ENCODE data around the gene B3GNT5. TPM values are rescaled to one million over a fixed set of nuclear protein-coding genes. Genes with fewer than 3 reads are reported as not detected.

Gene B3GNT5
- total RNA-seq, 2 donors from 2014 or later, result 12.4 to 56.4 TPM

DNA sequence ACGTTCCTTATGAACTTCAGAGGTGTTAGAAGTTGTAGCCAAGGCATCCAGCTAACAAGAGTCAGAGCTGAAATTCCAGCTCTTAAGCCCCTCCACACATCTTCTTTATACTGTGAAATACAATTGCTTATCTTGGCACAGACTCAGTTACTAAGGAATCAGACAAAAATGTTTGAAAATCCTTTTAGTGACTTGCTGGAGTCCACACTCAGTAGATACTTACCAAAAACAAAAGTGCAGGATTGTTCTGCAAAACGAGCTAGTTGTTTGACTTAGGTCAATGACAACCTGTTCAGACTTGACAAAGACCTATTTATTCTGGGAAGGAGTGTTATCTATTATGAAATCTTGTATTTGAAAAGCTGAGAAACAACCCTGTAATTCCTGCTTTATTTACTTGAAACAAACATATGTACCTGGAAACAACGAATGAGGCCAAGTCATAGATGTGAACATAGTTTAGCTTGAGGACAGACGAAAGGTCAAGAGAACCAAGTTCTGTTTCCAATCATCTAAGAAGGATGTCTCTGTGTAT is 38.5 kb downstream of the B3GNT5 start:
- ATAC-seq (no peak), DNase-seq (ENCODE audit: low spot score in 2 of 2) (no peak)
- no peaks in the 10 kb centered on the region for H3K9me3 Mint-ChIP-seq
- peaks cover 0 to 6% of the 10 kb centered on the region in 2 donors for H3K36me3 Mint-ChIP-seq
- no peak overlapping the region for H3K27ac Mint-ChIP-seq

DNA sequence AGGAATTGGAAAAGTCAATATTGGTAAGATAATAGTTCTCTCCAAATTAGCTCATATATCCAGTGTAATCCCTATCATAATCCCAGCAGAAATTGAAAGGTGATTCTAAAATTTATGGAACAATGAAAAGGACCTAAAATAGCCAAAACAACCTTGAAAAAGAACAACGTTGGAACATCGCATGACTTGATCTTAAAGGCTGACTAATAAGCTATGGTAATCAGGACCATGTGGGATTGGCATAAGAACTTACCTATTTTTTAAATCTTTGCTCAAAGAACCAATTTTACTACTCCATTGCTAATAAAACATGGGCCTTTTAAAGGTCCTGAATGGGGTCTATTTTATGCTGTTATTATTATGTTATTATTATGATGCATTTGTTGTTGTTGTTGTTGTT is 40.9 kb downstream of the B3GNT5 start:
- H3K9me3 Mint-ChIP-seq, result no peaks in the 10 kb centered on the region
- DNase-seq (ENCODE audit: low spot score in 2 of 2) (no peak), ATAC-seq (no peak)
- H3K36me3 Mint-ChIP-seq, result peaks cover 0 to 6% of the 10 kb centered on the region in 2 donors
- no peak overlapping the region for H3K27ac Mint-ChIP-seq

DNA sequence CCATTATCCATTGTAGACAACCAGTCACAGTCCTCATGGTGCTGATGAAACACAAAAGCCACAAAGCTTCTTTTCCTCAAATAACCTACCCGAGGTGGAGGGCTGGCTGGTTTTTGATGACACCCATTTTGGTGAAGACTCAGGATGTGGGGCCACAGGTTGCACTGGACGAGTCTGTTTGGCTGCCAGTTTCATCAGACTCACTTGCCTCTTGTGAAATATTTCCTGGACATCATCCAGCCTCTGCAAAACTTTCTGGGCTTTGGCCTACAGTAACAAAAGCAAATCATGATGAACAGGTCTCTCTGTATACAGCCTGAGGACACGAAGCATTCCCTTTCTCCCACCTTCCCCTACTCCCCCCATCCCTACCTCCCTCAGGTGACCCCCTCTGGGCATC is 42.2 kb downstream of the B3GNT5 start:
- Mint-ChIP-seq H3K27ac (no peak overlapping the region), H3K36me3 (peaks cover 0 to 6% of the 10 kb centered on the region in 2 donors), H3K9me3 (no peaks in the 10 kb centered on the region)
- DNase-seq (ENCODE audit: low spot score in 2 of 2) (no peak), ATAC-seq (no peak)

DNA sequence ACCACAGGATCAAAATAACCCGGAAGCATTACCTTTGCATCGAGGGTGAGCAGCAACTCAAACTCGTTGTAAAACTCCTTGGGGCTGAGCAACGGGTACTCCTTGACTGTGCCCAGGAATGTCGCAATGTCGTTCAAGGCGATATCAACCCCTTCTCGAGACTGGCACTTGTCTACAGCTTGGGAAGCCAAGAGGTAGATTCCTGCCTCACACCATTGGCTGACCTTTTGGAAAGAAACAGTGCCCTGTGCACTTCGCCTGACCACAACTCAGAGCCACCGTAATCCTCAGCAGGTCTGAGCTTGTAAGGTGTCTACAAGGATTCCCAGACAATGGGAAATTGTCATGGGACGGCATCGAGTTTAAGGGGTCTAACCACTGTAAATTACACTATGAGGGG is 43.9 kb downstream of the B3GNT5 start:
- ATAC-seq (no peak), DNase-seq (ENCODE audit: low spot score in 2 of 2) (no peak)
- no peaks in the 10 kb centered on the region for H3K9me3 Mint-ChIP-seq
- peaks cover 0 to 6% of the 10 kb centered on the region in 2 donors for H3K36me3 Mint-ChIP-seq
- no peak overlapping the region for H3K27ac Mint-ChIP-seq

- ATAC-seq, result no peak
- Mint-ChIP-seq H3K27ac (no peak overlapping the region), H3K9me3 (no peaks in the 10 kb centered on the region), H3K36me3 (peaks cover 0 to 6% of the 10 kb centered on the region in 2 donors)
- DNase-seq (ENCODE audit: low spot score in 2 of 2), result no peak
These were observed 45.7 kb downstream of the B3GNT5 start for GRCh38 chr3:183298701-183299153.

- peaks cover 0 to 3% of the 10 kb centered on the region in 2 donors for H3K36me3 Mint-ChIP-seq
- no peak overlapping the region for H3K27ac Mint-ChIP-seq
- H3K9me3 Mint-ChIP-seq, result no peaks in the 10 kb centered on the region
- DNase-seq (ENCODE audit: low spot score in 2 of 2), result no peak
- no peak for ATAC-seq
These were observed 46.9 kb downstream of the B3GNT5 start for GRCh38 chr3:183299976-183300375.

GRCh38 chr3:183300996-183301562 is 48.0 kb downstream of the B3GNT5 start:
- Mint-ChIP-seq H3K27ac (no peak overlapping the region), H3K9me3 (no peaks in the 10 kb centered on the region), H3K36me3 (no peaks in the 10 kb centered on the region)
- DNase-seq (ENCODE audit: low spot score in 2 of 2) (no peak), ATAC-seq (no peak)

GRCh38 chr3:183301937-183302580 is 49.0 kb downstream of the B3GNT5 start:
- no peak overlapping the region for H3K27ac Mint-ChIP-seq
- ATAC-seq, result no peak
- no peaks in the 10 kb centered on the region for H3K36me3 Mint-ChIP-seq
- DNase-seq (ENCODE audit: low spot score in 2 of 2), result no peak
- no peaks in the 10 kb centered on the region for H3K9me3 Mint-ChIP-seq

- Mint-ChIP-seq H3K9me3 (no peaks in the 10 kb centered on the region), H3K27ac (peak overlapping the region in 1 of 2 donors; percentile 79), H3K36me3 (no peaks in the 10 kb centered on the region)
- ATAC-seq, result no peak
- DNase-seq (ENCODE audit: low spot score in 2 of 2), result no peak
These were observed 50.6 kb downstream of the B3GNT5 start for GRCh38 chr3:183303690-183304089.

GRCh38 chr3:183306798-183307671 is 54.0 kb downstream of the B3GNT5 start:
- no peaks in the 10 kb centered on the region for H3K36me3 Mint-ChIP-seq
- ATAC-seq, result peak; percentile 98
- peak overlapping the region in 1 of 2 donors; percentile 52 for H3K27ac Mint-ChIP-seq
- peak in 1 of 2 donors; percentile 22 for DNase-seq (ENCODE audit: low spot score in 2 of 2)
- no peaks in the 10 kb centered on the region for H3K9me3 Mint-ChIP-seq

DNA sequence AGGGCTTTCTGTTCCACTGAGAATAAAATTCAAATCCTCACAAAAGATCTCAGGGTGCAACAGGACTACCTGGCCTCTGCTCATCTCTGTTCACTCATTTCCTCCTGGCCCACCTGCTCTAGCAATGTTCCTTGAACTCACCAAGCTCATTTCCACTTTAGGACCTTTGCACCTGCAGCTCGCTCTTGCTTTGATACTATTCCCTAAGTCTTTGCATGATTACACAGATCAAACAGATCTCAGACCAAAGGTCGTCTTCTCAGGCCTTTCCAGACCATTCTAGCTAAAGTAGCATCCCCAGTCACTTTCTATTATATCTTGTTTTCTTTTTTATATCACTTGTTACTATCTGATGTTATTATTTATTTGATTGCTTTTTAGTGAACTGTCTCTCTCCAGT is 54.7 kb downstream of the B3GNT5 start:
- ATAC-seq, result no peak
- Mint-ChIP-seq H3K9me3 (no peaks in the 10 kb centered on the region), H3K27ac (no peak overlapping the region), H3K36me3 (no peaks in the 10 kb centered on the region)
- DNase-seq (ENCODE audit: low spot score in 2 of 2), result no peak

- no peaks in the 10 kb centered on the region for H3K9me3 Mint-ChIP-seq
- no peaks in the 10 kb centered on the region for H3K36me3 Mint-ChIP-seq
- ATAC-seq (no peak), DNase-seq (ENCODE audit: low spot score in 2 of 2) (no peak)
- no peak overlapping the region for H3K27ac Mint-ChIP-seq
These were observed 55.7 kb downstream of the B3GNT5 start for GRCh38 chr3:183308751-183309150.

GRCh38 chr3:183309276-183309675 is 56.2 kb downstream of the B3GNT5 start:
- ATAC-seq (no peak), DNase-seq (ENCODE audit: low spot score in 2 of 2) (no peak)
- H3K36me3 Mint-ChIP-seq, result no peaks in the 10 kb centered on the region
- no peak overlapping the region for H3K27ac Mint-ChIP-seq
- no peaks in the 10 kb centered on the region for H3K9me3 Mint-ChIP-seq

GRCh38 chr3:183310936-183311335 is 57.9 kb downstream of the B3GNT5 start:
- no peaks in the 10 kb centered on the region for H3K36me3 Mint-ChIP-seq
- H3K9me3 Mint-ChIP-seq, result no peaks in the 10 kb centered on the region
- no peak overlapping the region for H3K27ac Mint-ChIP-seq
- DNase-seq (ENCODE audit: low spot score in 2 of 2) (no peak), ATAC-seq (no peak)

DNA sequence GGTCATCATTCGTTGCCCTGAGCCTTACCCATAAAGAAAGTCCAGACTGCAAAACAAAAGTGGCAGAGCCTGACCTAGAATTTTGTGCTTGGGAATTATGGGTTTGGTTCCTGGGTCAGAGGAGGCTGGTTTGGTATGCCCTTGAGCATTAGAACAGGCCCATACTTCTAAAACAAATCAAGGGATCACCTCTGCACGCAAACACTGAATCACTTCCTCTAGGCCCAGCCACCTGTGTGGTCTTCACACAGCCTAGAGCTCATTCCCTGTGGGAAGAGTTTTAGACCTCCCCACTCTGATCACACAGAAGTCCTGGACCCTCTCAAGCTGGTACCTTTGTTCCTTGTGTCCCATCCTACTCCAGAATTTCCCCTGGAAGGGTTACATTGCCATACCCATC is 59.4 kb downstream of the B3GNT5 start:
- ATAC-seq, result no peak
- DNase-seq (ENCODE audit: low spot score in 2 of 2), result no peak
- no peaks in the 10 kb centered on the region for H3K36me3 Mint-ChIP-seq
- H3K9me3 Mint-ChIP-seq, result no peaks in the 10 kb centered on the region
- no peak overlapping the region for H3K27ac Mint-ChIP-seq

- no peaks in the 10 kb centered on the region for H3K9me3 Mint-ChIP-seq
- no peak overlapping the region for H3K27ac Mint-ChIP-seq
- no peaks in the 10 kb centered on the region for H3K36me3 Mint-ChIP-seq
- ATAC-seq, result no peak
- no peak for DNase-seq (ENCODE audit: low spot score in 2 of 2)
These were observed 60.3 kb downstream of the B3GNT5 start for GRCh38 chr3:183313351-183313750.

DNA sequence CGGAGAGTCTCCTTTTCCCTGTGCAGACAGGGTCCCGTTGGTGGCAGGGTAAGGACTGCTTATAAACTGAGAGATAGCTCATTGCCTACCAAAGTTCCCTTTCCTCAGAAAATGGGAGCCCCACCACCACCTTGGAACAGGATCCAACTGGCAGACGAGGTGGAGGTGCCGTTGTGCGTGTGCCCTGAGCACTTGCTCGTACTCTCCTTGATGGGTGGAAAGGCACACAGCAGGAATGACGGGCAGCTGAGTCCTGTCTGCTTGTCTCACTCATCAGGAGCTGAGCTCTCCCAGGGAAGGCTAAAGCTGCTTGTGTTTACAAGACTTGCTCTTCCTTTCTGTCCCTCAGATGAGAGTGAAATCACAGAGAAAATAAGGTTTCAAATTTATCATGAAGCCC is 60.7 kb downstream of the B3GNT5 start:
- H3K36me3 Mint-ChIP-seq, result no peaks in the 10 kb centered on the region
- no peak for DNase-seq (ENCODE audit: low spot score in 2 of 2)
- no peak overlapping the region for H3K27ac Mint-ChIP-seq
- H3K9me3 Mint-ChIP-seq, result no peaks in the 10 kb centered on the region
- no peak for ATAC-seq

All from activated naive CD4-positive, alpha-beta T cell treated with anti-CD3 and anti-CD28 coated beads, Interleukin-2, amount 50 U/mL, for 72 hours (primary cell).